ENCODE measurements around the gene DRD2.

Gene DRD2

DNA sequence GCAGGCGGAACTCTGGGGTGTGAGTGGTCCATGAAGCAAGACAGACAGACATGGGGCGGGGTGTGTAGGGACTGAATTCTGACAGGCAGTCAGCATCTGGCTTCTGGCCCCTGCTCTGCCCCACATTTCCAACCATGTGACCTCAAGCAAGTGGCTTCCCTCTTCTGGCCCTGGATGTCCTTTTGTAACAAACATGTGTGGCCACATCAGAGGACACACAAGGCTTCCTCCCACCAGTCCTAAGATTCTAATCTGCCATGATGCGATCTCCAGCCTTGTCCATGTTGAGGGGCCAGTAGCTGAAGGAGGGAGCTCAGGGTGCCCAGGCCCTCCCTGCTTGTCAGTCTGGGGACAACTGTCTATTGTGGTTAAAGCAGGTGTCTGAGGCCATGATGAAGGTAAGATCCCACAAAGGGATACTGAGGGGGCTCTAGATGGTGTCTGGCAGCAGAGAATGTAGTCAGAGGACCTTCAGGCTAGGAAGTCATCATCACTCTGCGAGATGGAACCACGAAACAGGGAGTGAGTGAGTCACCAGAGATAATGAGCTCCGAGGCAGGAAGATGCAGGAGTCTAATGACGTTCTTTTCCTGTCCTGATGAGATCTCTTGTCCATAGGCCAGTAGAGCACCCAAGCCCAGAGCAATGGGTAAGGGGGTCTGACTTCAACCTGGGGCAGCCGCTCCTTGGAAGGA lies 27.4 kb downstream of the DRD2 start:
- TF ChIP-seq CTCF (IDR thresholded peaks at IDR 0.05; ENCODE audit: insufficient read depth, low read length) = no peak
- no peak for TF ChIP-seq POLR2AphosphoS5 (IDR thresholded peaks at IDR 0.05; ENCODE audit: low read depth)
- DNase-seq (ENCODE audit: low read depth in 1 of 2, low spot score in 1 of 2) = no peak
- no peak overlapping the region for H3K27ac ChIP-seq (replicated peaks)
- no peak overlapping the region for H3K4me3 ChIP-seq (replicated peaks; ENCODE audit: insufficient read depth, low read length)
- peaks cover 4% of the 10 kb centered on the region for H3K27me3 ChIP-seq (ENCODE audit: insufficient read depth, poor library complexity, severe bottlenecking)

DNA sequence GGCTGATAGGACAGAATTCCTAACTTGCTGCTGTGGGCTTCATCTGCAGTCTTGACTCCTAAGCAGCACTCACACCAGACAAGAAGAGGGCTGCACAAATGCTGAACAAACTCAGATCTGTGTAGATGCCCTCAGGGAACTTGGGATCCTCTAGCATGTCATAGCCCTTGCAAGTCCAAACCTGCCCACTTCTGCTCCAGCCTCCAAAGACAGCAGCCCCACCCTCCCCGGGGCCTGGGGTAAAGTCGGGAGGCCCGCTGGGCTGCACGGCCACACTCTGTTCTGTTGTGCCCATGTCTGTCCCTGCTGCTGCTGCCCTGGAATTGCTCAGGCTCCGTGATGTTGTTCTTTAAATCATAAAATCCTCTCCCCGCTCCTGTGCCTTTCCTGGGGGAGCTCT lies 28.3 kb downstream of the DRD2 start:
- TF ChIP-seq SPI1 (IDR thresholded peaks at IDR 0.05; ENCODE audit: borderline replicate concordance, low read depth) = no peak
- TF ChIP-seq GABPA (IDR thresholded peaks at IDR 0.05; ENCODE audit: low read depth) = no peak
- Histone ChIP-seq H3K27me3 (ENCODE audit: insufficient read depth, poor library complexity, severe bottlenecking) (peaks cover 4% of the 10 kb centered on the region), H3K27ac (replicated peaks) (no peak overlapping the region), H3K4me3 (replicated peaks; ENCODE audit: insufficient read depth, low read length) (no peak overlapping the region)
- DNase-seq (ENCODE audit: low read depth in 1 of 2, low spot score in 1 of 2) = no peak

DNA sequence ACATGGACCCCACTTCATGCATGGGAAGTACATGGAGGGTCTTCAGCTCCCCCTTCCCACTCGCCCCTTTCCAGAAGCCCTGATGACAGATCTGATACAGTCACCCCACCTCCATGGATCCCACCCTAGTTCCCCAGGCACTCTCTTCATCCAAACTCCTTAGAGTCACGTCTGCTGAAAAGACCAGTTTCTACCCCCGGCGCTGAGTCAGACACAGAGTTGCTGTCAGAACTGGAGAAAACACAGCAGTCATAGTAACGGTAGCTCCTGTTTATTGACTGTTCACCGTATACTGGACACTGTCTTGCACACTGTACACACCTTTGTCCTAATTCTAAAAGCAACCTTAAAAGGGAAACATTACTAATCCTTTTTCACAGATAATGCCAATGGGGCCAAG lies 29.1 kb downstream of the DRD2 start:
- no peak overlapping the region for H3K27ac ChIP-seq (replicated peaks)
- H3K4me3 ChIP-seq (replicated peaks; ENCODE audit: insufficient read depth, low read length) = no peak overlapping the region
- TF ChIP-seq SPI1 (IDR thresholded peaks at IDR 0.05; ENCODE audit: borderline replicate concordance, low read depth) (no peak), GABPA (IDR thresholded peaks at IDR 0.05; ENCODE audit: low read depth) (no peak), REST (IDR thresholded peaks at IDR 0.05; ENCODE audit: insufficient replicate concordance, low read depth) (no peak), POLR2AphosphoS5 (IDR thresholded peaks at IDR 0.05; ENCODE audit: low read depth) (no peak), CTCF (IDR thresholded peaks at IDR 0.05; ENCODE audit: insufficient read depth, low read length) (no peak)
- DNase-seq (ENCODE audit: low read depth in 1 of 2, low spot score in 1 of 2) = no peak
- peaks cover 4% of the 10 kb centered on the region for H3K27me3 ChIP-seq (ENCODE audit: insufficient read depth, poor library complexity, severe bottlenecking)

GRCh38 chr11:113444502-113445123 lies 30.6 kb downstream of the DRD2 start:
- DNase-seq (ENCODE audit: low read depth in 1 of 2, low spot score in 1 of 2) = no peak
- H3K27ac ChIP-seq (replicated peaks) = no peak overlapping the region
- no peak overlapping the region for H3K4me3 ChIP-seq (replicated peaks; ENCODE audit: insufficient read depth, low read length)
- TF ChIP-seq GABPA (IDR thresholded peaks at IDR 0.05; ENCODE audit: low read depth) (no peak), SPI1 (IDR thresholded peaks at IDR 0.05; ENCODE audit: borderline replicate concordance, low read depth) (no peak), POLR2AphosphoS5 (IDR thresholded peaks at IDR 0.05; ENCODE audit: low read depth) (no peak), REST (IDR thresholded peaks at IDR 0.05; ENCODE audit: insufficient replicate concordance, low read depth) (no peak), CTCF (IDR thresholded peaks at IDR 0.05; ENCODE audit: insufficient read depth, low read length) (no peak)
- H3K27me3 ChIP-seq (ENCODE audit: insufficient read depth, poor library complexity, severe bottlenecking) = peaks cover 4% of the 10 kb centered on the region

All from HL-60 (cell line).